Activated naive CD4-positive, alpha-beta T cell (primary cell): ENCODE results near the gene PARP14.
"Not testable (repeated sequence)": the region's sequence is repeated elsewhere in the genome, so short reads cannot be mapped to it uniquely, and the experiment has no call there.

Source experiments
- DNase-seq, 4 experiments: peaks; one replicate each; lab custom pipeline; 2025; lab: John Stamatoyannopoulos, UW

Gene PARP14

GRCh38 chr3:122727294-122727693, 46.7 kb downstream of the PARP14 start:
- DNase-seq, result no peak

- no peak for DNase-seq
These were observed 47.1 kb downstream of the PARP14 start for GRCh38 chr3:122727766-122728165.

GRCh38 chr3:122728186-122728585, 47.5 kb downstream of the PARP14 start:
- DNase-seq, result no peak

- DNase-seq, result no peak
These were observed 48.3 kb downstream of the PARP14 start for GRCh38 chr3:122728756-122729514.

GRCh38 chr3:122730240-122730639, 49.6 kb downstream of the PARP14 start:
- DNase-seq, result no peak

- not testable (repeated sequence) for DNase-seq
These were observed 52.3 kb downstream of the PARP14 start for GRCh38 chr3:122732682-122733525.

- no peak for DNase-seq
These were observed 58.5 kb downstream of the PARP14 start for GRCh38 chr3:122739172-122739571.

- no peak for DNase-seq
These were observed 61.6 kb downstream of the PARP14 start for GRCh38 chr3:122742234-122742633.

GRCh38 chr3:122743581-122744120, 63.0 kb downstream of the PARP14 start:
- DNase-seq, result no peak

- no peak for DNase-seq
These were observed 64.9 kb downstream of the PARP14 start for GRCh38 chr3:122745369-122746021.

GRCh38 chr3:122747295-122747694, 66.7 kb downstream of the PARP14 start:
- DNase-seq, result not testable (repeated sequence)

- no peak for DNase-seq
These were observed 67.7 kb downstream of the PARP14 start for GRCh38 chr3:122748347-122748746.

- DNase-seq, result no peak
These were observed 74.3 kb downstream of the PARP14 start for GRCh38 chr3:122754929-122755328.

GRCh38 chr3:122755491-122755890, 74.9 kb downstream of the PARP14 start:
- no peak for DNase-seq

GRCh38 chr3:122758877-122759560, 78.4 kb downstream of the PARP14 start:
- no peak for DNase-seq

- DNase-seq, result no peak
These were observed 80.0 kb downstream of the PARP14 start for GRCh38 chr3:122760453-122761271.

GRCh38 chr3:122766430-122766829, 85.8 kb downstream of the PARP14 start:
- no peak for DNase-seq

- no peak for DNase-seq
These were observed 87.1 kb downstream of the PARP14 start for GRCh38 chr3:122767540-122768372.

GRCh38 chr3:122770521-122771202, 90.0 kb downstream of the PARP14 start:
- no peak for DNase-seq
